ENCODE measurements around the gene PRR18. TPM values are rescaled to one million over a fixed set of nuclear protein-coding genes. Genes with fewer than 3 reads are reported as not detected.
A peak's percentile ranks its signal among the peaks of the same experiment; 100 is the strongest.

The PRR18 gene
- total and polyA plus RNA-seq, 9 of the 15 experiments (the other 6 are each of a cell fraction or from before 2014, with no cell fraction given), result not detected

DNA sequence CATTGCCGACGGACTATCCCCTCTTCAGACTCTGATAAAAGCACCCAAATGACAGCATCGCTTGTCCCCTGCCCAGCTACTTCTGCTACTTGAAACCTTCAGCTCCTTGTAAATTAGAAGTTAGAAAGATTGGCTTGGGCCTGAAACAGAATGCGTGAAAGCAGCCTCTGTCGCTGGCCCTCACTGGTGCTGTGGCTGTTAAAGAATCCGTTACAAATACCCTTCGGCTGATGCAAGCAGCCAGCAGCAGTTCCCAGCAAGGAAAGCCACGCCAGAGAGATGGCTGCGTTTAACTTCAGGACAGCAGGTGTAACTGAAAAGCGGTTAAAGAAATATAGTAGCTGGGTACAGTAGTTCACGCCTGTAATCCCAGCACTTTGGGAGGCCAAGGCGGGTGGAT, 2.4 kb upstream of the PRR18 start:
- H3K4me3 ChIP-seq, result no peak overlapping the region
- ATAC-seq (peak; percentile 64), DNase-seq (ENCODE audit: extremely low read depth in 1 of 4, low spot score in 3 of 4) (no peak), FAIRE-seq (no peak)
- ChIA-PET CTCF (ENCODE audit: low intra/inter-chr PET ratio) (no interaction called here), POLR2A (interaction anchor here (0.9 to 1.4 kb wide), 5 partner anchors 8 to 90 kb away, joined by 3 to 5 read pairs (median 4); no protein-coding TSS in a partner anchor)
- no TSS peak for BruUV-seq (replicated peaks)
- intact Hi-C loops (cut with micrococcal nuclease) (loop anchor here (1.0 kb wide), 1 partner anchor 35 kb away; no protein-coding TSS in a partner anchor), in situ Hi-C loops (cut with MboI) (no loop called here)
- H3K9me1 ChIP-seq (ENCODE audit: control insufficient read depth, insufficient read depth, low read length), result no peaks in the 10 kb centered on the region
- TF ChIP-seq CAMTA2 (CRISPR knock-in tag; conservative IDR thresholded peaks at IDR 0.05), result no peak
- no peak for TF ChIP-seq KLF1 (tag; IDR thresholded peaks at IDR 0.05)
- TF ChIP-seq HNRNPUL1 (IDR thresholded peaks at IDR 0.05; ENCODE audit: low read length), result no peak
- no peak for TF ChIP-seq SLC30A9 (CRISPR knock-in tag; IDR thresholded peaks at IDR 0.05)
- TF ChIP-seq CEBPG (CRISPR knock-in tag; IDR thresholded peaks at IDR 0.05), result peak; percentile 68; the same call in 1 of the 2 replicates
- peak in 1 of 2 experiments; percentile 63; a peak in 2 of 4 replicates for TF ChIP-seq CEBPG (tag; conservative IDR thresholded peaks at IDR 0.05 in 1 of 2, IDR thresholded peaks at IDR 0.05 in 1 of 2)
- TF ChIP-seq L3MBTL2 (IDR thresholded peaks at IDR 0.05), result peak; percentile 44; the same call in 1 of the 2 replicates
- 0 out of 2 replicates have a peak, but pooled peaks have one; percentile 22 for TF ChIP-seq RBFOX2 (IDR thresholded peaks at IDR 0.05; ENCODE audit: low read depth, low read length)
- TF ChIP-seq, protein P1, sequence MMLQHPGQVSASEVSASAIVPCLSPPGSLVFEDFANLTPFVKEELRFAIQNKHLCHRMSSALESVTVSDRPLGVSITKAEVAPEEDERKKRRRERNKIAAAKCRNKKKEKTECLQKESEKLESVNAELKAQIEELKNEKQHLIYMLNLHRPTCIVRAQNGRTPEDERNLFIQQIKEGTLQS (IDR thresholded peaks at IDR 0.05), result peak; percentile 37; the same call in 1 of the 2 replicates
- TF ChIP-seq, protein P1 (CRISPR knock-in tag; conservative IDR thresholded peaks at IDR 0.05), result no peak
- TF ChIP-seq MEIS2 (IDR thresholded peaks at IDR 0.05; ENCODE audit: partially characterized antibody), result no peak
- TF ChIP-seq ETV6 (IDR thresholded peaks at IDR 0.05; ENCODE audit: borderline replicate concordance in 1 of 2, low read depth in 2 of 2, low read length in 1 of 2), result no peak
- no peak for TF ChIP-seq ETV6 (CRISPR knock-in tag; IDR thresholded peaks at IDR 0.05; ENCODE audit: borderline replicate concordance)
- TF ChIP-seq, protein P2, sequence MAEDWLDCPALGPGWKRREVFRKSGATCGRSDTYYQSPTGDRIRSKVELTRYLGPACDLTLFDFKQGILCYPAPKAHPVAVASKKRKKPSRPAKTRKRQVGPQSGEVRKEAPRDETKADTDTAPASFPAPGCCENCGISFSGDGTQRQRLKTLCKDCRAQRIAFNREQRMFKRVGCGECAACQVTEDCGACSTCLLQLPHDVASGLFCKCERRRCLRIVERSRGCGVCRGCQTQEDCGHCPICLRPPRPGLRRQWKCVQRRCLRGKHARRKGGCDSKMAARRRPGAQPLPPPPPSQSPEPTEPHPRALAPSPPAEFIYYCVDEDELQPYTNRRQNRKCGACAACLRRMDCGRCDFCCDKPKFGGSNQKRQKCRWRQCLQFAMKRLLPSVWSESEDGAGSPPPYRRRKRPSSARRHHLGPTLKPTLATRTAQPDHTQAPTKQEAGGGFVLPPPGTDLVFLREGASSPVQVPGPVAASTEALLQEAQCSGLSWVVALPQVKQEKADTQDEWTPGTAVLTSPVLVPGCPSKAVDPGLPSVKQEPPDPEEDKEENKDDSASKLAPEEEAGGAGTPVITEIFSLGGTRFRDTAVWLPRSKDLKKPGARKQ (CRISPR knock-in tag; IDR thresholded peaks at IDR 0.05), result peak; percentile 74
- no peak for TF ChIP-seq RBM22 (IDR thresholded peaks at IDR 0.05; ENCODE audit: low read depth, low read length, poor library complexity, severe bottlenecking)
- no peaks in the 10 kb centered on the region for H3K9me3 ChIP-seq (replicated peaks; ENCODE audit: control insufficient read depth, insufficient read depth, low read depth, low read length)
- no peak overlapping the region; the same call in 1 of the 2 replicates for H3K4me2 ChIP-seq (ENCODE audit: insufficient read depth, low read length)
- no peak overlapping the region for H3K9ac ChIP-seq (ENCODE audit: insufficient read depth in 1 of 2, low read depth in 2 of 2, low read length in 2 of 2)
- H3K27me3 ChIP-seq (ENCODE audit: control insufficient read depth in 2 of 2, insufficient read depth in 2 of 2, low read length in 2 of 2), result peaks cover 19 to 35% of the 10 kb centered on the region in 2 experiments
- peaks cover 0 to 8% of the 10 kb centered on the region in 2 experiments; a peak in 2 of 5 replicates for H3K4me1 ChIP-seq (replicated peaks in 1 of 2; ENCODE audit: control insufficient read depth in 2 of 2, insufficient read depth in 2 of 2, low read length in 2 of 2)
- H3K79me2 ChIP-seq (ENCODE audit: control insufficient read depth, insufficient read depth, low read length), result no peaks in the 10 kb centered on the region
- no peak overlapping the region for H2AFZ ChIP-seq (ENCODE audit: low read depth, low read length)
- 20% methylated on average over 12 of the region's 12 CpGs for WGBS (ENCODE audit: insufficient coverage, low coverage, missing lambda C conversion rate)
- no peaks in the 10 kb centered on the region for H3K36me3 ChIP-seq (ENCODE audit: control insufficient read depth, insufficient read depth, low read length)
- H3K27ac ChIP-seq (ENCODE audit: extremely low read depth, low read depth, low read length), result no peak overlapping the region
- H4K20me1 ChIP-seq (replicated peaks; ENCODE audit: control insufficient read depth, insufficient read depth, low read length), result no peaks in the 10 kb centered on the region

Data from K562 (cell line).